ENCODE results near the gene PKP1. TPM values are rescaled to one million over a fixed set of nuclear protein-coding genes. Genes with fewer than 3 reads are reported as not detected.

The PKP1 gene
- total RNA-seq, 4 donors from 2014 or later: 0.93 to 9.6 (median 3.6) TPM

GRCh38 chr1:201348211-201348566 is 64.9 kb downstream of the PKP1 start:
- ATAC-seq (ENCODE audit: low FRiP score): no peak
- no peak for DNase-seq (ENCODE audit: low spot score)
- no peak for TF ChIP-seq CTCF (IDR thresholded peaks at IDR 0.05)

- DNase-seq (ENCODE audit: low spot score): no peak
- no peak for ATAC-seq (ENCODE audit: low FRiP score)
- TF ChIP-seq CTCF (IDR thresholded peaks at IDR 0.05): no peak
Observed at GRCh38 chr1:201349092-201349491, 65.8 kb downstream of the PKP1 start.

- ATAC-seq (ENCODE audit: low FRiP score) (no peak), DNase-seq (ENCODE audit: low spot score) (no peak)
- TF ChIP-seq CTCF (IDR thresholded peaks at IDR 0.05): no peak
Observed at GRCh38 chr1:201350361-201350725, 67.0 kb downstream of the PKP1 start.

GRCh38 chr1:201350884-201351283 is 67.6 kb downstream of the PKP1 start:
- ATAC-seq (ENCODE audit: low FRiP score): no peak
- no peak for TF ChIP-seq CTCF (IDR thresholded peaks at IDR 0.05)
- DNase-seq (ENCODE audit: low spot score): no peak

GRCh38 chr1:201351617-201352016 is 68.3 kb downstream of the PKP1 start:
- ATAC-seq (ENCODE audit: low FRiP score): no peak
- TF ChIP-seq CTCF (IDR thresholded peaks at IDR 0.05): no peak
- no peak for DNase-seq (ENCODE audit: low spot score)

GRCh38 chr1:201353186-201353940 is 70.1 kb downstream of the PKP1 start:
- DNase-seq (ENCODE audit: low spot score) (no peak), ATAC-seq (ENCODE audit: low FRiP score) (no peak)
- TF ChIP-seq CTCF (IDR thresholded peaks at IDR 0.05): no peak

GRCh38 chr1:201354151-201354900 is 71.0 kb downstream of the PKP1 start:
- no peak for TF ChIP-seq CTCF (IDR thresholded peaks at IDR 0.05)
- DNase-seq (ENCODE audit: low spot score) (no peak), ATAC-seq (ENCODE audit: low FRiP score) (no peak)

Data from omental fat pad (tissue), 4 donors.